Measurements from ENCODE around the gene TMEM167B.

Gene TMEM167B

GRCh38 chr1:109116286-109116685 lies 25.7 kb downstream of the TMEM167B start:
- no peaks in the 10 kb centered on the region for H3K9me3 ChIP-seq (ENCODE audit: control insufficient read depth, insufficient read depth, low read length)
- H3K4me1 ChIP-seq (ENCODE audit: control insufficient read depth, insufficient read depth, low read length), result no peaks in the 10 kb centered on the region
- H3K36me3 ChIP-seq (ENCODE audit: control insufficient read depth, insufficient read depth, low read length), result no peaks in the 10 kb centered on the region
- no peak overlapping the region for H3K27ac ChIP-seq (ENCODE audit: low read depth, low read length)
- no peak overlapping the region for H3K9ac ChIP-seq (ENCODE audit: low read depth, low read length)
- H3K4me3 ChIP-seq (ENCODE audit: low read depth, low read length), result no peak overlapping the region
- peaks cover 49% of the 10 kb centered on the region for H3K27me3 ChIP-seq (ENCODE audit: control insufficient read depth, insufficient read depth, low read length)

GRCh38 chr1:109118089-109118488 lies 27.5 kb downstream of the TMEM167B start:
- Histone ChIP-seq H3K27ac (ENCODE audit: low read depth, low read length) (no peak overlapping the region), H3K9me3 (ENCODE audit: control insufficient read depth, insufficient read depth, low read length) (no peaks in the 10 kb centered on the region), H3K4me1 (ENCODE audit: control insufficient read depth, insufficient read depth, low read length) (no peaks in the 10 kb centered on the region), H3K27me3 (ENCODE audit: control insufficient read depth, insufficient read depth, low read length) (peaks cover 34% of the 10 kb centered on the region), H3K4me3 (ENCODE audit: low read depth, low read length) (no peak overlapping the region), H3K9ac (ENCODE audit: low read depth, low read length) (no peak overlapping the region), H3K36me3 (ENCODE audit: control insufficient read depth, insufficient read depth, low read length) (no peaks in the 10 kb centered on the region)

DNA sequence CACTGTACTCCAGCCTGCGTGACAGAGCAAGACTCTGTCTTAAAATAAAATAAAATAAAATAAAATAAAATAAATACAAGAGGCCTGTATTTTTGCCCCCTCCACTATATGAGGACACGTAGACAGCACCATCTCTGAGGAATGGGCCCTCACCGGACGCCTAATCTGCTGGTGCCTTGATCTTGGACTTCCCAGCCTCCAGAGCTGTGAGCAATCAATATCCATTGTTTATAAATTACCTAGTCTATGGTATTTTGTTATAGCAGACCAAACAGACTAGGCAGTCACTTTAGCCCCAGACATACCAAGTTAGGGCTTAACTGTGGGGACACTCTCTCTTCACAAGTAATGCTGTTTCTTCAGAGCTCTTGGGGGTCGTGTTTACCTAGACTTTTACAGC lies 29.8 kb downstream of the TMEM167B start:
- H3K9ac ChIP-seq (ENCODE audit: low read depth, low read length), result no peak overlapping the region

DNA sequence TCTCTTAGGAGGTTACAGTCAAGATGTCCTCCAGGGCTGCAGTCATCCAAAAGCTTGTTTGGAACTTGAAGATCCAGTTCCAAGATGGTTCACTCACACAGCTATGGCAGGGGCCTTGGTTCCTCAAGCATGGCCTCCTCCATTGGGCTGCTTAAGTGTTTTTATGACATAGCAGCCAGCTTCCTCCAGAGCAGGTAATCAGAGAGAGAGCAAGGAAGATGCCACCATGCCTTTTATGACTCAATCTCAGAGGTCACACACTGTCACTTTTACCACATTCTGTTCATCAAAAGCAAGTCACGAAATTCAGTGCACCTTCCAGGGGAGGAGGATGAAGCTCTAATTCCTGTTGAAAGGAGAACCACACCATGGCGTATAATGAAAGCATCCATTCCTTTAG lies 40.5 kb downstream of the TMEM167B start:
- Histone ChIP-seq H3K4me1 (ENCODE audit: control insufficient read depth, insufficient read depth, low read length) (no peaks in the 10 kb centered on the region), H3K36me3 (ENCODE audit: control insufficient read depth, insufficient read depth, low read length) (no peaks in the 10 kb centered on the region), H3K9me3 (ENCODE audit: control insufficient read depth, insufficient read depth, low read length) (no peaks in the 10 kb centered on the region), H3K27me3 (ENCODE audit: control insufficient read depth, insufficient read depth, low read length) (no peaks in the 10 kb centered on the region), H3K27ac (ENCODE audit: low read depth, low read length) (no peak overlapping the region), H3K4me3 (ENCODE audit: low read depth, low read length) (no peak overlapping the region), H3K9ac (ENCODE audit: low read depth, low read length) (no peak overlapping the region)

More for the DNA sequence above, 29.8 kb downstream of the TMEM167B start:
- H3K27ac ChIP-seq (ENCODE audit: low read depth, low read length), result no peak overlapping the region
- H3K36me3 ChIP-seq (ENCODE audit: control insufficient read depth, insufficient read depth, low read length), result no peaks in the 10 kb centered on the region
- H3K4me3 ChIP-seq (ENCODE audit: low read depth, low read length), result no peak overlapping the region
- no peaks in the 10 kb centered on the region for H3K9me3 ChIP-seq (ENCODE audit: control insufficient read depth, insufficient read depth, low read length)
- no peaks in the 10 kb centered on the region for H3K4me1 ChIP-seq (ENCODE audit: control insufficient read depth, insufficient read depth, low read length)
- H3K27me3 ChIP-seq (ENCODE audit: control insufficient read depth, insufficient read depth, low read length), result peaks cover 11% of the 10 kb centered on the region

- Histone ChIP-seq H3K27ac (ENCODE audit: low read depth, low read length) (no peak overlapping the region), H3K9me3 (ENCODE audit: control insufficient read depth, insufficient read depth, low read length) (no peaks in the 10 kb centered on the region), H3K9ac (ENCODE audit: low read depth, low read length) (no peak overlapping the region), H3K36me3 (ENCODE audit: control insufficient read depth, insufficient read depth, low read length) (no peaks in the 10 kb centered on the region), H3K4me1 (ENCODE audit: control insufficient read depth, insufficient read depth, low read length) (no peaks in the 10 kb centered on the region), H3K27me3 (ENCODE audit: control insufficient read depth, insufficient read depth, low read length) (no peaks in the 10 kb centered on the region), H3K4me3 (ENCODE audit: low read depth, low read length) (no peak overlapping the region)
Observed at GRCh38 chr1:109131800-109132199, 41.2 kb downstream of the TMEM167B start.

- no peak overlapping the region for H3K4me3 ChIP-seq (ENCODE audit: low read depth, low read length)
- H3K4me1 ChIP-seq (ENCODE audit: control insufficient read depth, insufficient read depth, low read length), result no peaks in the 10 kb centered on the region
- no peaks in the 10 kb centered on the region for H3K36me3 ChIP-seq (ENCODE audit: control insufficient read depth, insufficient read depth, low read length)
- H3K9ac ChIP-seq (ENCODE audit: low read depth, low read length), result no peak overlapping the region
- H3K27ac ChIP-seq (ENCODE audit: low read depth, low read length), result no peak overlapping the region
- no peaks in the 10 kb centered on the region for H3K27me3 ChIP-seq (ENCODE audit: control insufficient read depth, insufficient read depth, low read length)
- H3K9me3 ChIP-seq (ENCODE audit: control insufficient read depth, insufficient read depth, low read length), result no peaks in the 10 kb centered on the region
Observed at GRCh38 chr1:109133002-109133706, 42.6 kb downstream of the TMEM167B start.

GRCh38 chr1:109133815-109134214 lies 43.3 kb downstream of the TMEM167B start:
- no peak overlapping the region for H3K4me3 ChIP-seq (ENCODE audit: low read depth, low read length)
- no peaks in the 10 kb centered on the region for H3K9me3 ChIP-seq (ENCODE audit: control insufficient read depth, insufficient read depth, low read length)
- H3K36me3 ChIP-seq (ENCODE audit: control insufficient read depth, insufficient read depth, low read length), result no peaks in the 10 kb centered on the region
- no peak overlapping the region for H3K9ac ChIP-seq (ENCODE audit: low read depth, low read length)
- H3K4me1 ChIP-seq (ENCODE audit: control insufficient read depth, insufficient read depth, low read length), result no peaks in the 10 kb centered on the region
- H3K27me3 ChIP-seq (ENCODE audit: control insufficient read depth, insufficient read depth, low read length), result no peaks in the 10 kb centered on the region
- no peak overlapping the region for H3K27ac ChIP-seq (ENCODE audit: low read depth, low read length)

DNA sequence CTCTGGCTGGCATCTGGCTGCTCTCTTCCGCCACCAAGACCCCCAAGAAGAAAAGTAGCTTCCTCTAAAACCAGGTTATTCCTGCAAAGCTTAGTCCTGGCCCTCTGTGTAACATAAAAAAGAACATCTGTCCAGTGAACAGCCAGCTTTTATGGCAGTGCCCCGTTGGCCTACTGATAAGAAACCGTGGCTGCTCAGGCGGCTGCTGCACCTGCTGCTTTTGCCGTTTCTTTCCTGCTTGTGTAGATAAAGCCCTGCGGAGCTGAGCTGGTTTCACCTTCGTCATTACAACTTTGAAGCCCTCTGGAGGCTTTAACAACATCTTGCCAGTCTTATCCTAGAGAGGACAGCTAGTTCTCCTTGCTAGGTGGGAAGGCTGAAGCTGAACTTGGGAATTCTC lies 43.9 kb downstream of the TMEM167B start:
- H3K36me3 ChIP-seq (ENCODE audit: control insufficient read depth, insufficient read depth, low read length), result no peaks in the 10 kb centered on the region
- H3K4me1 ChIP-seq (ENCODE audit: control insufficient read depth, insufficient read depth, low read length), result no peaks in the 10 kb centered on the region
- H3K9me3 ChIP-seq (ENCODE audit: control insufficient read depth, insufficient read depth, low read length), result no peaks in the 10 kb centered on the region
- H3K27me3 ChIP-seq (ENCODE audit: control insufficient read depth, insufficient read depth, low read length), result no peaks in the 10 kb centered on the region
- H3K9ac ChIP-seq (ENCODE audit: low read depth, low read length), result no peak overlapping the region
- no peak overlapping the region for H3K4me3 ChIP-seq (ENCODE audit: low read depth, low read length)
- H3K27ac ChIP-seq (ENCODE audit: low read depth, low read length), result no peak overlapping the region

DNA sequence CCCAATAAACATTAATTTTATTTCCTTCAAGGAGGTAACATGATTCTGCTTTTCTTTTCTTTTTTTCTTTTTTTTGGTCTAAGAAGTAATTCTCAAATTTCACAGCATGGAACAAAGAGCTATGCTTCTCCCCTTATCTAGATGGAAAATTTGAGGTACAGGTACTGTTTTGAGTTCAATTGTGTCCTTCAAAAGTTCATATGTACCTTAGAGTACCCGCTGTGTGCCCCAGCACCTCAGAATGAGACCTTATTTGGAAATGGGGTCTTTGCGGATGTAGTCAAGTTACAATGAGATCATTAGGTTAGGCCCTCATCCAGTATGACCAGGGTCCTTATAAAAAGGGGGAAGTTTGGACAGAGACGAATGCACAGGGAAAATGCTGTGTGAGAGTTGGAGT lies 45.4 kb downstream of the TMEM167B start:
- H3K4me3 ChIP-seq (ENCODE audit: low read depth, low read length), result no peak overlapping the region
- H3K4me1 ChIP-seq (ENCODE audit: control insufficient read depth, insufficient read depth, low read length), result no peaks in the 10 kb centered on the region
- H3K27ac ChIP-seq (ENCODE audit: low read depth, low read length), result no peak overlapping the region
- H3K27me3 ChIP-seq (ENCODE audit: control insufficient read depth, insufficient read depth, low read length), result no peaks in the 10 kb centered on the region
- H3K9ac ChIP-seq (ENCODE audit: low read depth, low read length), result no peak overlapping the region
- no peaks in the 10 kb centered on the region for H3K36me3 ChIP-seq (ENCODE audit: control insufficient read depth, insufficient read depth, low read length)
- H3K9me3 ChIP-seq (ENCODE audit: control insufficient read depth, insufficient read depth, low read length), result no peaks in the 10 kb centered on the region

GRCh38 chr1:109136766-109137165 lies 46.2 kb downstream of the TMEM167B start:
- H3K4me1 ChIP-seq (ENCODE audit: control insufficient read depth, insufficient read depth, low read length), result no peaks in the 10 kb centered on the region
- H3K27ac ChIP-seq (ENCODE audit: low read depth, low read length), result no peak overlapping the region
- no peaks in the 10 kb centered on the region for H3K36me3 ChIP-seq (ENCODE audit: control insufficient read depth, insufficient read depth, low read length)
- no peak overlapping the region for H3K4me3 ChIP-seq (ENCODE audit: low read depth, low read length)
- H3K27me3 ChIP-seq (ENCODE audit: control insufficient read depth, insufficient read depth, low read length), result no peaks in the 10 kb centered on the region
- no peak overlapping the region for H3K9ac ChIP-seq (ENCODE audit: low read depth, low read length)
- no peaks in the 10 kb centered on the region for H3K9me3 ChIP-seq (ENCODE audit: control insufficient read depth, insufficient read depth, low read length)

- H3K4me3 ChIP-seq (ENCODE audit: low read depth, low read length), result no peak overlapping the region
- no peaks in the 10 kb centered on the region for H3K9me3 ChIP-seq (ENCODE audit: control insufficient read depth, insufficient read depth, low read length)
- no peak overlapping the region for H3K9ac ChIP-seq (ENCODE audit: low read depth, low read length)
- no peaks in the 10 kb centered on the region for H3K4me1 ChIP-seq (ENCODE audit: control insufficient read depth, insufficient read depth, low read length)
- H3K36me3 ChIP-seq (ENCODE audit: control insufficient read depth, insufficient read depth, low read length), result no peaks in the 10 kb centered on the region
- H3K27me3 ChIP-seq (ENCODE audit: control insufficient read depth, insufficient read depth, low read length), result no peaks in the 10 kb centered on the region
- no peak overlapping the region for H3K27ac ChIP-seq (ENCODE audit: low read depth, low read length)
Observed at GRCh38 chr1:109137958-109138357, 47.4 kb downstream of the TMEM167B start.
